Measurements from ENCODE around the gene AAGAB.

DNA sequence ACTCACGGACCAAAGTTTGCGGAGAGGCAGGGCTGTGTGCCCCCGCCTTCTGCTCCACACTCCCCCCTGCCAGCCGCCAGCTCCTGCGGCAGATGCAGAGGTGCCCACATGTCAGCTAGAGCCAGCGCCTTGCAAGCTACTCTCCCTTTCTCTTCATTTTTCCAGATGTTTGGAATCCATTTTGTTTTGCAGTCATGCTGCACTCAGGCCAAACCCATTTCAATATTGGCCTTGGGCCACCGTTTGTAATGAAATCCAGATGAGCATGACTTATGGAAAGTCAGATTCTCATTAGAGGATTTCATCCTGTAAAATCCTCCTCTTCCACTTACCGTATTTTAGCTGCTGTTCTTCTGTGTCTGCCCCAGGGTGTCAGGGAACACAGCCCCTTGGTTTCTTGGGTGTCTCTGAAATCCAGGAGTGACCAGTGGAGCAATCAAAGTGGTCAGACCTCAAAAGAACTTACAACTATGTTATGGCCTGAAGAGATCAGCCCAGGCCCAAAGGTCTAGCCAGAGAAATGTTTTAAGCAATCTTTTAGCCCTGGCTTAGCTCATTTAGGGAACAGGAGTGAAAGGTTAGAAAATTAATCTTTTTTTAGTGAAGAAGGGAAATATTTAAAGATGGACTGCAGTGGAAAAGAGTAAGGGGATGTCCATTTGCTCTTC lies 65.8 kb downstream of the AAGAB start:
- TF ChIP-seq, protein P1, sequence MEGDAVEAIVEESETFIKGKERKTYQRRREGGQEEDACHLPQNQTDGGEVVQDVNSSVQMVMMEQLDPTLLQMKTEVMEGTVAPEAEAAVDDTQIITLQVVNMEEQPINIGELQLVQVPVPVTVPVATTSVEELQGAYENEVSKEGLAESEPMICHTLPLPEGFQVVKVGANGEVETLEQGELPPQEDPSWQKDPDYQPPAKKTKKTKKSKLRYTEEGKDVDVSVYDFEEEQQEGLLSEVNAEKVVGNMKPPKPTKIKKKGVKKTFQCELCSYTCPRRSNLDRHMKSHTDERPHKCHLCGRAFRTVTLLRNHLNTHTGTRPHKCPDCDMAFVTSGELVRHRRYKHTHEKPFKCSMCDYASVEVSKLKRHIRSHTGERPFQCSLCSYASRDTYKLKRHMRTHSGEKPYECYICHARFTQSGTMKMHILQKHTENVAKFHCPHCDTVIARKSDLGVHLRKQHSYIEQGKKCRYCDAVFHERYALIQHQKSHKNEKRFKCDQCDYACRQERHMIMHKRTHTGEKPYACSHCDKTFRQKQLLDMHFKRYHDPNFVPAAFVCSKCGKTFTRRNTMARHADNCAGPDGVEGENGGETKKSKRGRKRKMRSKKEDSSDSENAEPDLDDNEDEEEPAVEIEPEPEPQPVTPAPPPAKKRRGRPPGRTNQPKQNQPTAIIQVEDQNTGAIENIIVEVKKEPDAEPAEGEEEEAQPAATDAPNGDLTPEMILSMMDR (IDR thresholded peaks at IDR 0.05): no peak
- TF ChIP-seq, protein P2, sequence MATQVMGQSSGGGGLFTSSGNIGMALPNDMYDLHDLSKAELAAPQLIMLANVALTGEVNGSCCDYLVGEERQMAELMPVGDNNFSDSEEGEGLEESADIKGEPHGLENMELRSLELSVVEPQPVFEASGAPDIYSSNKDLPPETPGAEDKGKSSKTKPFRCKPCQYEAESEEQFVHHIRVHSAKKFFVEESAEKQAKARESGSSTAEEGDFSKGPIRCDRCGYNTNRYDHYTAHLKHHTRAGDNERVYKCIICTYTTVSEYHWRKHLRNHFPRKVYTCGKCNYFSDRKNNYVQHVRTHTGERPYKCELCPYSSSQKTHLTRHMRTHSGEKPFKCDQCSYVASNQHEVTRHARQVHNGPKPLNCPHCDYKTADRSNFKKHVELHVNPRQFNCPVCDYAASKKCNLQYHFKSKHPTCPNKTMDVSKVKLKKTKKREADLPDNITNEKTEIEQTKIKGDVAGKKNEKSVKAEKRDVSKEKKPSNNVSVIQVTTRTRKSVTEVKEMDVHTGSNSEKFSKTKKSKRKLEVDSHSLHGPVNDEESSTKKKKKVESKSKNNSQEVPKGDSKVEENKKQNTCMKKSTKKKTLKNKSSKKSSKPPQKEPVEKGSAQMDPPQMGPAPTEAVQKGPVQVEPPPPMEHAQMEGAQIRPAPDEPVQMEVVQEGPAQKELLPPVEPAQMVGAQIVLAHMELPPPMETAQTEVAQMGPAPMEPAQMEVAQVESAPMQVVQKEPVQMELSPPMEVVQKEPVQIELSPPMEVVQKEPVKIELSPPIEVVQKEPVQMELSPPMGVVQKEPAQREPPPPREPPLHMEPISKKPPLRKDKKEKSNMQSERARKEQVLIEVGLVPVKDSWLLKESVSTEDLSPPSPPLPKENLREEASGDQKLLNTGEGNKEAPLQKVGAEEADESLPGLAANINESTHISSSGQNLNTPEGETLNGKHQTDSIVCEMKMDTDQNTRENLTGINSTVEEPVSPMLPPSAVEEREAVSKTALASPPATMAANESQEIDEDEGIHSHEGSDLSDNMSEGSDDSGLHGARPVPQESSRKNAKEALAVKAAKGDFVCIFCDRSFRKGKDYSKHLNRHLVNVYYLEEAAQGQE (IDR thresholded peaks at IDR 0.05; ENCODE audit: insufficient read depth in 1 of 2, low read depth in 2 of 2, low read length in 1 of 2): no peak
- no peak; the same call in 1 of the 2 replicates for TF ChIP-seq POLR2AphosphoS5 (IDR thresholded peaks at IDR 0.05; ENCODE audit: low read depth, low read length)
- TF ChIP-seq TCF7L2 (IDR thresholded peaks at IDR 0.05; ENCODE audit: low read depth, low read length): no peak
- no peak for TF ChIP-seq SIN3A (IDR thresholded peaks at IDR 0.05; ENCODE audit: borderline replicate concordance, insufficient read depth, low read depth, low read length)

Measured in Panc1 (cell line).